Endometrial microvascular endothelial cells (primary cell): ENCODE data around the gene MVB12B. TPM values are rescaled to one million over a fixed set of nuclear protein-coding genes. Genes with fewer than 3 reads are reported as not detected.

Source experiments
- in situ Hi-C: cut with HindIII; loops from 2 replicates; pipeline ENCODE4 v1.10.0; 2017; ENCODE audit warnings: low sequenced_read_pairs, low pct_unique_long_range_greater_than_20kb; ENCODE audit errors: inconsistent ontology term
- total RNA-seq: library from RNA; depleted of rRNA; stranded (reverse); fragments of >200 nt; gene quantifications from one replicate; pipeline ENCODE4 v1.2.3, GENCODE V29; 2015; ENCODE audit errors: inconsistent ontology term

MVB12B gene
- total RNA-seq, 1 donor from 2014 or later, result 5.0 TPM

- in situ Hi-C loops, result no loop called here
Measured at GRCh38 chr9:126454795-126455194, 128.2 kb downstream of the MVB12B start.

- in situ Hi-C loops, result no loop called here
Measured at GRCh38 chr9:126456441-126457174, 130.0 kb downstream of the MVB12B start.

GRCh38 chr9:126457175-126457547 is 130.5 kb downstream of the MVB12B start:
- in situ Hi-C loops, result no loop called here

GRCh38 chr9:126457890-126458289 is 131.3 kb downstream of the MVB12B start:
- in situ Hi-C loops, result no loop called here

- in situ Hi-C loops, result no loop called here
Measured at GRCh38 chr9:126459126-126459525, 132.5 kb downstream of the MVB12B start.

GRCh38 chr9:126459546-126459945 is 132.9 kb downstream of the MVB12B start:
- in situ Hi-C loops, result no loop called here

GRCh38 chr9:126459965-126460843 is 133.6 kb downstream of the MVB12B start:
- in situ Hi-C loops, result no loop called here

GRCh38 chr9:126461029-126461428 is 134.4 kb downstream of the MVB12B start:
- in situ Hi-C loops, result no loop called here

GRCh38 chr9:126461608-126462007 is 135.0 kb downstream of the MVB12B start:
- in situ Hi-C loops, result no loop called here

GRCh38 chr9:126462617-126463016 is 136.0 kb downstream of the MVB12B start:
- in situ Hi-C loops, result no loop called here

GRCh38 chr9:126463426-126463825 is 136.8 kb downstream of the MVB12B start:
- in situ Hi-C loops, result no loop called here

GRCh38 chr9:126464694-126465441 is 138.2 kb downstream of the MVB12B start:
- in situ Hi-C loops, result no loop called here

- in situ Hi-C loops, result no loop called here
Measured at GRCh38 chr9:126465977-126466376, 139.3 kb downstream of the MVB12B start.

GRCh38 chr9:126468141-126468825 is 141.7 kb downstream of the MVB12B start:
- in situ Hi-C loops, result no loop called here

- in situ Hi-C loops, result no loop called here
Measured at GRCh38 chr9:126470241-126470993, 143.8 kb downstream of the MVB12B start.

- in situ Hi-C loops, result no loop called here
Measured at GRCh38 chr9:126471084-126471624, 144.5 kb downstream of the MVB12B start.

GRCh38 chr9:126472198-126472947 is 145.7 kb downstream of the MVB12B start:
- in situ Hi-C loops, result no loop called here
